GM12801 (cell line): ENCODE results near the gene PRKACB.

Source experiments
- CTCF ChIP-seq: IDR thresholded peaks from one replicate; pipeline ENCODE4 v1.5.1; 2011; ENCODE audit warnings: control low read depth; ENCODE audit not compliant: insufficient read length; ENCODE audit errors: extremely low read depth

The PRKACB gene

GRCh38 chr1:84141182-84142003, 2.7 kb upstream of the PRKACB start:
- TF ChIP-seq CTCF = no peak

- TF ChIP-seq CTCF = no peak
These were observed 997 bp downstream of the PRKACB start for GRCh38 chr1:84145068-84145467.

- TF ChIP-seq CTCF = no peak
These were observed 2.5 kb downstream of the PRKACB start for GRCh38 chr1:84146411-84147032.

- no peak for TF ChIP-seq CTCF
These were observed 4.7 kb downstream of the PRKACB start for GRCh38 chr1:84148758-84149157.

- no peak for TF ChIP-seq CTCF
These were observed 8.6 kb downstream of the PRKACB start for GRCh38 chr1:84152649-84153056.

GRCh38 chr1:84155517-84155916, 11.4 kb downstream of the PRKACB start:
- TF ChIP-seq CTCF = no peak

- no peak for TF ChIP-seq CTCF
These were observed 12.1 kb downstream of the PRKACB start for GRCh38 chr1:84156210-84156621.
